Caco-2 (cell line): Measurements from ENCODE around the gene DCP2. TPM values are rescaled to one million over a fixed set of nuclear protein-coding genes. Genes with fewer than 3 reads are reported as not detected.

ENCODE experiments used
- BruUV-seq: library from RNA; stranded (reverse); fragments of 400-500 nt; replicated peaks from 2 replicates; lab custom pipeline; 2021; lab: Mats Ljungman, UMichigan
- CTCF ChIA-PET: fragments of 300-600 bp; sonication (Branson Sonifier 250); formaldehyde crosslinking; loops from one replicate; lab custom pipeline; 2022; ENCODE audit warnings: antibody characterized with exemption; lab: Charles Lee
- POLR2A ChIA-PET: fragments of 300-600 bp; sonication (Branson Sonifier 250); formaldehyde crosslinking; loops from one replicate; lab custom pipeline; 2022; ENCODE audit warnings: antibody characterized with exemption; lab: Charles Lee
- DNase-seq, 2 experiments: peaks; one replicate each; pipeline versions ENCODE4 v3.0.0 to v3.0.0-alpha.2; 2020 to 2022
- H3K27me3 ChIP-seq: replicated peaks from 2 replicates; pipeline ENCODE4 v1.6.0; 2011; ENCODE audit warnings: low read length; ENCODE audit not compliant: control insufficient read depth, insufficient read depth
- H3K36me3 ChIP-seq: 2 replicates; pipeline ENCODE4 v1.5.1; 2011; ENCODE audit warnings: low read length; ENCODE audit not compliant: control insufficient read depth, insufficient read depth
- H3K4me1 ChIP-seq: fragments of 250-450 bp; sonication (Bioruptor Pico); 2 replicates; pipeline ENCODE4 v1.5.1; 2020; ENCODE audit warnings: mild to moderate bottlenecking
- H3K4me3 ChIP-seq: 2 replicates; pipeline ENCODE4 v1.5.1; 2011; ENCODE audit warnings: low read depth, mild to moderate bottlenecking, control low read depth, low read length
- H3K9me3 ChIP-seq: fragments of 250-450 bp; sonication (Bioruptor Pico); 2 replicates; pipeline ENCODE4 v1.5.1; 2020; ENCODE audit warnings: mild to moderate bottlenecking, moderate library complexity
- H3K27ac Mint-ChIP-seq: one replicate; pipeline ENCODE4 v1.8.0; 2022; ENCODE audit warnings: mixed read lengths; ENCODE audit not compliant: unreplicated experiment
- H3K27me3 Mint-ChIP-seq: one replicate; pipeline ENCODE4 v1.8.0; 2022; ENCODE audit warnings: mixed read lengths; ENCODE audit not compliant: insufficient read depth, unreplicated experiment
- H3K36me3 Mint-ChIP-seq: one replicate; pipeline ENCODE4 v1.8.0; 2022; ENCODE audit warnings: mild to moderate bottlenecking, mixed read lengths; ENCODE audit not compliant: insufficient read depth, unreplicated experiment
- H3K4me1 Mint-ChIP-seq: one replicate; pipeline ENCODE4 v1.8.0; 2022; ENCODE audit warnings: low read depth, mixed read lengths; ENCODE audit not compliant: unreplicated experiment
- H3K4me3 Mint-ChIP-seq: one replicate; pipeline ENCODE4 v1.8.0; 2022; ENCODE audit warnings: mild to moderate bottlenecking, moderate library complexity, mixed read lengths; ENCODE audit not compliant: unreplicated experiment
- H3K9me3 Mint-ChIP-seq: one replicate; pipeline ENCODE4 v1.8.0; 2022; ENCODE audit warnings: mixed read lengths; ENCODE audit not compliant: unreplicated experiment
- intact Hi-C: fragments of 100-400 bp; cut with micrococcal nuclease; formaldehyde crosslinking; loops from one replicate; pipeline ENCODE4 v1.10.0; 2022; ENCODE audit not compliant: unreplicated experiment
- total RNA-seq: library from RNA; stranded (reverse); gene quantifications from 2 replicates; pipeline ENCODE4 v1.2.3, GENCODE V29; 2022
- TF ChIP-seq, protein P1 (sequence below), 2 experiments: fragments of 200-600 bp in 1 of 2; IDR thresholded peaks; 1 replicate in 1 of 2; 2 replicates in 1 of 2; pipeline versions ENCODE4 v1.5.1 to v1.8.0; 2011 to 2022; ENCODE audit warnings: antibody characterized with exemption in 1 of 2, control low read depth in 1 of 2, inconsistent platforms in 1 of 2, low read depth in 1 of 2, low read length in 1 of 2, mild to moderate bottlenecking in 1 of 2, moderate library complexity in 1 of 2; ENCODE audit not compliant: insufficient read depth in 1 of 2, severe bottlenecking in 1 of 2, unreplicated experiment in 1 of 2

DCP2 gene
- total RNA-seq, 1 experiment from 2014 or later = 149 TPM

DNA sequence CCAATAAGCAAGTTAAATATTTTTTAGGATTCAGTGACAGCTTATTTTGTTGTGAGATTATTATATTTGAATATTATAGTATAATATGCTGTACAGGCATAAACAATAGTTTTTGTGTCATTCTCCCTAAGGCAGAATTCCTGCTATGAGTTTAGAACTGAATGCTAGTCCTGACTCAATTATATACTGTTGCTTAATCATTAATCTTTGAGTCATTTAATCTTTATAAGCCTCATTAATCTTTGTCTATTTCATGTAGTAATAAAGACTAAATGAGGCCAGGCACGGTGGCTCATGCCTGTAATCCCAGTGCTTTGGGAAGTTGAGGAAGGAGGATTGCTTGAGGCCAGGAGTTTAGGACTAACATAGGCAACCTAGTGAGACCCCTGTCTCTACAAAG is 3.6 kb upstream of the DCP2 start:
- no peak overlapping the region for H3K4me3 Mint-ChIP-seq
- no TSS peak for BruUV-seq
- peaks cover 23% of the 10 kb centered on the region for H3K36me3 Mint-ChIP-seq
- Histone ChIP-seq H3K4me1 (peaks cover 49% of the 10 kb centered on the region), H3K4me3 (no peak overlapping the region), H3K9me3 (no peaks in the 10 kb centered on the region), H3K36me3 (no peaks in the 10 kb centered on the region), H3K27me3 (no peaks in the 10 kb centered on the region)
- DNase-seq = no peak
- H3K27ac Mint-ChIP-seq = no peak overlapping the region
- TF ChIP-seq, protein P1, sequence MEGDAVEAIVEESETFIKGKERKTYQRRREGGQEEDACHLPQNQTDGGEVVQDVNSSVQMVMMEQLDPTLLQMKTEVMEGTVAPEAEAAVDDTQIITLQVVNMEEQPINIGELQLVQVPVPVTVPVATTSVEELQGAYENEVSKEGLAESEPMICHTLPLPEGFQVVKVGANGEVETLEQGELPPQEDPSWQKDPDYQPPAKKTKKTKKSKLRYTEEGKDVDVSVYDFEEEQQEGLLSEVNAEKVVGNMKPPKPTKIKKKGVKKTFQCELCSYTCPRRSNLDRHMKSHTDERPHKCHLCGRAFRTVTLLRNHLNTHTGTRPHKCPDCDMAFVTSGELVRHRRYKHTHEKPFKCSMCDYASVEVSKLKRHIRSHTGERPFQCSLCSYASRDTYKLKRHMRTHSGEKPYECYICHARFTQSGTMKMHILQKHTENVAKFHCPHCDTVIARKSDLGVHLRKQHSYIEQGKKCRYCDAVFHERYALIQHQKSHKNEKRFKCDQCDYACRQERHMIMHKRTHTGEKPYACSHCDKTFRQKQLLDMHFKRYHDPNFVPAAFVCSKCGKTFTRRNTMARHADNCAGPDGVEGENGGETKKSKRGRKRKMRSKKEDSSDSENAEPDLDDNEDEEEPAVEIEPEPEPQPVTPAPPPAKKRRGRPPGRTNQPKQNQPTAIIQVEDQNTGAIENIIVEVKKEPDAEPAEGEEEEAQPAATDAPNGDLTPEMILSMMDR (IDR thresholded peaks at IDR 0.05; ENCODE audit: insufficient read depth in 1 of 2, low read depth in 1 of 2, low read length in 1 of 2, severe bottlenecking in 1 of 2, unreplicated experiment in 1 of 2) = no peak
- ChIA-PET CTCF (no interaction called here), POLR2A (no interaction called here)
- no peaks in the 10 kb centered on the region for H3K9me3 Mint-ChIP-seq
- intact Hi-C loops = no loop called here
- H3K27me3 Mint-ChIP-seq = no peaks in the 10 kb centered on the region
- peaks cover 35% of the 10 kb centered on the region for H3K4me1 Mint-ChIP-seq

DNA sequence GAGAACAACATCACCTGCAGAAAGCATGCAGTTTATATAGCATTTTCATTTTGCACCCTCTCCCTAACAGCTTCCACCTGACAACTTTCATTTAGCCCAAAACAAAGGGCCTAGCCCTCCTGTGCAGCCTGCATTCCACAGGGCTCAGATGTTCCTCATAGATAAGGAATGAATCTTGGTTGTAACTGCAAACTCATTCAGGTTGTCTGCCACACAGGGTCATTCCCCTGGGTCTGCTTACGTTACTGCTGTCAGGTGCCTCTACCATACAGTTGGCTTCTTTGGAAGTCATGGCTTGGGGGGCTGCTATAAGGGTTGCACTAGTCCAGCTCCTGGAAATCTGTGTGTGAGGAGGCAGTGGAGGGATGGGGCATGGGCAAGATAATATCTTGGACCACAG is 2.7 kb upstream of the DCP2 start:
- H3K9me3 ChIP-seq = no peaks in the 10 kb centered on the region
- ChIA-PET POLR2A (no interaction called here), CTCF (no interaction called here)
- no peaks in the 10 kb centered on the region for H3K27me3 ChIP-seq
- peaks cover 21% of the 10 kb centered on the region for H3K36me3 Mint-ChIP-seq
- peak in 1 of 2 experiments; percentile 29 for DNase-seq
- BruUV-seq = no TSS peak
- H3K27ac Mint-ChIP-seq = peak overlapping the region; percentile 75
- TF ChIP-seq, protein P1 (IDR thresholded peaks at IDR 0.05; ENCODE audit: insufficient read depth in 1 of 2, low read depth in 1 of 2, low read length in 1 of 2, severe bottlenecking in 1 of 2, unreplicated experiment in 1 of 2) = no peak
- H3K4me1 ChIP-seq = peaks cover 50% of the 10 kb centered on the region
- H3K4me3 Mint-ChIP-seq = no peak overlapping the region
- no peak overlapping the region for H3K4me3 ChIP-seq
- H3K27me3 Mint-ChIP-seq = no peaks in the 10 kb centered on the region
- peaks cover 30% of the 10 kb centered on the region for H3K4me1 Mint-ChIP-seq
- H3K36me3 ChIP-seq = no peaks in the 10 kb centered on the region
- intact Hi-C loops = no loop called here
- H3K9me3 Mint-ChIP-seq = no peaks in the 10 kb centered on the region

DNA sequence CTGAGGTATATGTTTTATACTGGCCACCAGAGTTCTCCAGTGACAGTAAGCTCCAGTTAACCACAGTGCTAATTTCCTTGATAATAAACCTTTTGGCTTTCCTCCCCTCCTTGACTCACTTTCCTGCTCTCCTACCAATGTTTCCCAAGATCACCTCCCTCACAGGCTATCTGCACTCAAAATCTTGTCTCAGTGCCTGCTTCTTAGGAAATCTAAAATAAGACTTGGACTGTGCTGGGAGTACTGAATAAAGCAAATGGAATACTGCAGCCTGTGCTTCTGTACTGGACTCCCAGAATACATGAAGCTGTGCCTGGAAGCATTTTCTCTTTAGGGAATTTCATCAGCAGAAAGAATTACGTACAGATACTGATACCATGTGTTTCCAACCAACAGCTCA is 1.7 kb upstream of the DCP2 start:
- Histone ChIP-seq H3K9me3 (no peaks in the 10 kb centered on the region), H3K4me1 (peaks cover 45% of the 10 kb centered on the region), H3K27me3 (no peaks in the 10 kb centered on the region), H3K4me3 (no peak overlapping the region), H3K36me3 (no peaks in the 10 kb centered on the region)
- no peak for DNase-seq
- no TSS peak for BruUV-seq
- ChIA-PET POLR2A (no interaction called here), CTCF (no interaction called here)
- intact Hi-C loops = no loop called here
- H3K4me1 Mint-ChIP-seq = peaks cover 29% of the 10 kb centered on the region
- TF ChIP-seq, protein P1 (IDR thresholded peaks at IDR 0.05; ENCODE audit: insufficient read depth in 1 of 2, low read depth in 1 of 2, low read length in 1 of 2, severe bottlenecking in 1 of 2, unreplicated experiment in 1 of 2) = no peak
- peak overlapping the region; percentile 98 for H3K4me3 Mint-ChIP-seq
- H3K27me3 Mint-ChIP-seq = no peaks in the 10 kb centered on the region
- peak overlapping the region; percentile 97 for H3K27ac Mint-ChIP-seq
- peaks cover 26% of the 10 kb centered on the region for H3K36me3 Mint-ChIP-seq
- H3K9me3 Mint-ChIP-seq = no peaks in the 10 kb centered on the region
